Measurements from ENCODE around the gene GCNT1.
"Not testable (repeated sequence)": the region's sequence is repeated elsewhere in the genome, so short reads cannot be mapped to it uniquely, and the experiment has no call there.

GCNT1 gene

DNA sequence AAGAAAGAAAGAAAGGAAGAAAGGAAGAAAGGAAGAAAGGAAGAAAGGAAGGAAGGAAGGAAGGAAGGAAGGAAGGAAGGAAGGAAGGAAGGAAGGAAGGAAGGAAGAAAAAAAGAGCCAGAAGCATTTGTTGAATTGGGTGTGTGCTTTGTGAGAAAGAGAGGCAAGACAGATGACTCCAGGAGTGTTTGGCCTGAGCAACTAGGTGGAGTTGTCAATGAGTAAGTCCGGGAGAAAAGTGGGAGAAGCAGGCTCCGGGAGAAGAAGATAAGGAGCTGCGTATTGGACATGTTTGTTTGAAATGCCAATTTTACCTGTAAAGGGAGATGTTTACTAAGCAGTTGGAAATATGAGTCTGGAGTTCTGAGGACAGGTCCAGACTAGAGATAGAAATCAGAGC lies 15.1 kb upstream of the GCNT1 start:
- no peak for DNase-seq

DNA sequence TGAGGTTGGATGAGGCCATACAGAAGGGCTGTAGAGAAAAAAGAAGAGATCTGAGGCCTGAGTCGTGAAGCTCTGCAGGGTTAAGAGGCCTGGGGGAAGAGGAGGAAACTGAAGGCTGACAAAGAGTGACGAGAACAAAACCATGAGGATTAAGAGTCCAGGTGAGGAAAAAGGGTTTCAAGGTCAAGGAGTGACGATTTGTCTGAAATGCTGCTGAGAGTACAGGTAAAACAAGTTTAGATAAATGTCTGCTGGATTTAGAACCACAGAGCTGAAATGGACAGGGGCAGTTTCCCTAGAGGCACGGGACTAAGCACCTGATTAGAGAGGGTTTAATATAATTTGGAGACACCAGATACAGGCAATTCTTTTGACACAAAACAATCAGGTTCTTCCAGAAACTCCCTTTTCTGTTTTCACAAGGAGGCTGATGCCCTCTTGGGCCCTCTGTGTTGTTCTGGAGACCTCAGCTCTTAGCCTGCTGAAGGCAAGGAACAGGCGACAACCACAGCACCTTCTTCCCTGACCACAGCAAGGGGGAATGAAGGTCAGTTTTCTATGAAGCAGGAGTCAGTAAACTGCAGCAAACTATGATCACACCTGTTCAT lies 14.6 kb upstream of the GCNT1 start:
- no peak for DNase-seq

DNA sequence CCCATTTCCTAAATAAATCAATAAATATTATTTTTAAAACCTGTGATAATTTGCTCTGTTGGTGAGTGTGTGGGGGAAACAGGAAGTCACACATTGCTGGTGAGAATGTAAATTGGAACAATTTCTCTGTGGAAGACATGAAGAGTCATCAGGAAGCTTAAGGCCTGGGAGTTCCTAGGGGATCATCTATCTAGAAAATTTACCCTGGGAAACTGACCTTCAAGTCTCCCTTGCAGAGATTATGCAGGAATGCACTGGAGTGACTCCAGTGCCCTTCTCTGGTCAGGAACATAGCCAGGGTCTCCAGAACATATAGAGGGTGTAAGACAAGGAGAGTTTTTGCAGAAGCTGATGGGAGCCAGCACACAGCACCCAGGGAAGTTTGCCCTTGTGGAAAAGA lies 13.0 kb upstream of the GCNT1 start:
- DNase-seq = no peak

DNA sequence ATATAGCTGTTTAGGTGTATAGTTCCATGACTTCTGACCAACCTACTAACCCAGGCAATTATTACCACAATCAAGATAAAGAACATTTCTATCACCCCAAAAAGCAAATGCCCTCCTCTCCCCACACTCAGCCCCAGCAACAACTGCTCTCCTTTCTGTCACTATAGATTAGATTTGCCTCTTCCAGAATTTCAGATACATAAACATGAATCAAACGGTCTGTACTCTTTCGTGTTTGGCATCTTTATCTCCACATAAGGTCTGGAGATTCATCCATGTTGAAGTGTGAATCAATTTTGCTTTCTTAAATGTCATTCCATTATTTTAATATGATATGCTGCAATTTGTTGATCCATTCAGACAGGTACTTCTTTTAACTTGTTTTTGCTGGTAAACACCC lies 10.5 kb upstream of the GCNT1 start:
- DNase-seq = no peak

DNA sequence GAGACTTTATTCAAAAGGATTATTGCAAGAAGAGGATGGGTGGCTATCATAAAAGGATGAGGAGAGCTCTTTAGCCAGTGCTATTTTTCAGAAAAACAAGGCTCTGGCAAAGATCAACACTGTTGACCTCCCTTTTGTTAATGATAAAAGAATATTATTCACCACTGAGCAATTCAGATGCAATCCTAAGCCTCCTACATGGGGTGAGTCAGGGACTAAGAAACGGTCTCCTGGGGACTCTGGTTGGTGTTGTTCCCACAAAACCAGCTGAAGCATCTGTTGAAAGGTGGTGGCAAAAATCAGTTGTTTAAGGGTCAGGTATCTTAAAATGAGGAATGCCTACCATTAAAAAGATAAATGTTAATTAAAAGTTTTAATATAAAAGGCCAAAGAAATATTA lies 7.7 kb upstream of the GCNT1 start:
- DNase-seq = no peak

DNA sequence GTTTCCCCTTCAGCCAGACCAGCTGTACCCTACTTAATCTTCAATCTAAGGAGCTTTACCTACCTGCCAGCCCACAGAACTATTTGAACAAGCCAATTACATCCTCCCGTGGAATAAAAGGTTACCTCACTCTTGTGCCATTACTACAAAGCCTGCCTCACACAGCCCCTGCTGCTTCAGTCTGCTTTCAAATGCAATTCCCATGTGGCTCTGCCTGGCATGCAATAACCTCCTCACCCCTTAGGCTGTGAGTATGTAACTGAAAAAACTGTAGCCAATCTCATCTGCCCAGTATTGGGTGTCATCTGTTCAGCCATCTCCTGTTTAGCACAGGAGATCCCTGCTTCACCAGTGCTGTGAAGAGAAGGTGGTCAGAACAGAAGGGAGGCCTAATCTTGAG lies 6.1 kb upstream of the GCNT1 start:
- DNase-seq = no peak

DNA sequence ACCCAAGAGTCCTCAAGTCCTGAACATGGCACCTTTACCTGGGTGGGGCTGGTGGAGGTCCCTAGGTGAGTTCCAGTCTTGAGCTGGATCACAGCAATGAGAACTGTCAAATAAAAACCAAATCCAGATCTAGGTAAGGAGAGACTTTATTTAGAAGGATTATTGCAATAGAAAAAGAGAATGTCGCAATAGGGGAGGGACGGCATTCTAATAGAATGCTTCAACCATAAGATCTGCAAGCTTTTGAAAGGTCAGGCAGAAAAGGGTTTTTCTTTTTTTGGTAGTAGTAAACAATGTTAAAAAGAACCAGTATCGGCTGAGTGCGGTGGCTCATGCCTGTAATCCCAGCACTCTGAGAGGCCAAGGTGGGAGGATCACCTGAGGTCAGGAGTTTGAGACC lies 5.2 kb upstream of the GCNT1 start:
- DNase-seq = no peak

DNA sequence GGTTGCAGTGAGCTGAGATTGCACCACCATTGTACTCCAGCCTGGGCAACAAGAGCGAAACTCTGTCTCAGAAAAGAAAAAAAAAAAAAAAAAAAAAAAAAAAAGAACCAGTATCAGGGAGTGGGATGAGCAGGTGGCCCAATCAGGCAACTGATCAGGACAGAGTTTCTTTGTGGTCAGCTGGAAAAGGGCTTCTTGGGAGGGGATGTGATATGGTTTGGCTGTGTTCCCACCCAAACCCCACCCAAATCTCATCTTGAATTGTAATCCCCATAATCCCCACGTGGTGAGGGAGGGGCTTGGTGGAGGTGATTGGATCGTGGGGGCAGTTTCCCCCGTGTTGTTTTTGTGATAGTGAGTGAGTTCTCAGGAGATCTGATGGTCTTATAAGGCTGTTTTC lies 4.7 kb upstream of the GCNT1 start:
- DNase-seq = no peak

DNA sequence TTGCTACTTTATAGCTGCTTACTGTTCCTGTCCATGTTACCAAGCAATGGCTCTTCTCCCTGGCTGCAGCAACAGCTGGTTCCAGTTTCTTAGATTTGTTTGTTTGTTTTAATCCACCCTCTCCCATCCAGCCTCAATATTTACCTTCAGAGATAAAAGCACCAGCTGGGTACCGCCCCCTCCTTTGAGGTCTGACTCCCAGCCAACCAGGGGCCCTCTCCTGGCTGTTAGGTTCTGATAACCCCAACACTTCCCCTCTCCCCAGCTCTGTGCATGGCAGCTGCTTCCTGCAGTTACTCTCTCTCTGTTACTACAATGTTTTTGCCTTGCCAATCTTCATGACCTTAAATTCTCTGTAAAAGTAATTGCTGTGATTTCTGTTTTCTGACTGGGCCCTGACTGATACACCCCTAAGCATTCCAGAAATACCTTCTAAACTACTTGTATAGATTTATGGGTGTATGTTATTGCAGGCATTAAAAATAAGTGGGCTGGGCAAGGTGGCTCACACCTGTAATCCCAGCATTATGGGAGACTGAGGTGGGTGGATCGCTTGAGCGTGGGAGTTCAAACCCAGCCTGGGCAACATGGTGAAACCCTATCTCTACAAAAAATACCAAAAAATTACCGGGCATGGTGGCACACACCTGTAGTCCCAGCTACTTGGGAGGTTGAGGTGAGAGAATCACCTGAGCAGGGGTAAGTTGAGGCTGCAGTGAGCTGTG lies 2.6 kb upstream of the GCNT1 start:
- no peak for DNase-seq

DNA sequence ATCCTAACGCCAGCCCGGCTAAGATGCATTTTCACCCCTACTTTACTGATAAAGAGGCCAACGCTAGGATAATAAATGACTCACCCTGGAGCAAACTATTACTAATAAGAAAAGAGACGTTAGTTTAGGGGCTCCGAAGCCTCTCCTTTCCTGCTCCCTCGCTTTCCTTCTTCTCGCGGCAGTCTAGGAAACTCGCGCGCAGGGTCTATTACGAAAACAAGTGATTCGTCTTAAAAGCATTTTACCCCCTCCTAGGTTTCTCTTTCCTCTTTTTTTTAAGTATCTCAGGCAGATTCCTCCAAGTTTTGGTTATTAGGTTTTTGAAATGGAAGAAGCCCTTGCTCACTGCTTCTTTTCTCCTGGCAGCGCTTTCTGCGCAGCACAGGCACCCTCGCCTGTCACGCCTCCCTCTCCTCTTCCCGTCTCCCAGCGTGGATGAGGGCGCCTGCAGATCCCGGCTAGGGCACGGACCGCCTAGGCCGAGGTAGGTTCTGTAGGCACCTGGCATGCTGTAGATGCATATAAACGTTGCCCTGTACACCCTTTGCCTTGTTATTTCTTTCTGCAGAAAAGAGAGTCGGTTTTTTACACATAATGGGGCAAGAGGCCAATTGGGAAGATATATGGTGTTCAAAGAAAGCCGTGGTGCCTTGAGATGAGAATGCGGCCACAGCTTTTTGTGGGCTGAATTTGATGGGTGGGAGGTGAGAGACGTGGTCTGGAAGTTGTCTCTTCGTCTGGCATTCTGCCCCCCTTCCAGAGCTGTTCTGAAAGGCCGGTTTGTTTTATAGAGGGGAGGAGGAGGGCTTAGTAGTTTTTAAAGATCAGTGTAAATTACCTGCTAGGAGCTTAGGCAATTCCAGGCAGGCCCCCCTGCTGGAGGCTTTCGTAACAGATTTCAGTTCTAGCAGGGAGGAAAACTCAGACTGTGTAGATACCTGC lies 983 bp downstream of the GCNT1 start:
- DNase-seq = peak in 15 of 56 donors; percentile 1 to 37 (median 8)

DNA sequence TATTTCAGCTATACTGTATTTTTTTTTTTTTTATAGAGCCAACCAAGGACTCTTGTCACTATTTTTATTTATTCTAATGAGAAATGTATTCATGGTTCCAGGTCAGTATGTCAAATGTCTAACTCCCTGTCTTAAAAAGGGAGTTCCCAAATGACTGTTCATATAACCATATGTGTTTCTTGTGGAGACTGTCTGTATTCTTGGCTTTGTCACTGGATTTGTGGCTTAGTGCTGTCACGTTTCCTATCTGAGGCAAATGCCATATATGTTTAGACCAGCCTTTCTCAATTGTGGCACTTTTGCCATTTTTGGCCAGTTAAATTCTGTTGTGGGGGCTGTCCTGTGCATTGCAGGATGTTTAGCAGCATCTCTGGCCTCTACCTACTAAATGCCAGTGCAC lies 3.1 kb downstream of the GCNT1 start:
- DNase-seq = no peak

DNA sequence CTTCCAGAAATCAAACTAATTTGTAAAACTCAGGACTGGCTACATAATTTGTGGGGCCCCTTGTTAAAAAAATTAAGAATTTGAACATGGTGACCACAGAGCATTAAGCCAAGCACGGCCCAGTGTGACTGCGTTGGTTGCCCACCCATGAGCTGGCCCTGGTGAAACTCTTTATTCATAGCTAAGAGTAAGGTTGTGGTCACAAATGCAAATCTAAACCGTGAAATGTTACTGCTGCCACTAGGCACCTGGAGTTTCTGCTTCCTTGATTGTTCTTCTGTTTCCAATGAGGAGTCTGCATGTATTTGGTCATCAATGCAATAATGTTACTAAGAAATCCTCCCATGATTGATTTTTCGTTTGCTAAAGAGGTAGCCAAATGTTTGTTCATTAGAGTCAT lies 4.2 kb downstream of the GCNT1 start:
- no peak for DNase-seq

DNA sequence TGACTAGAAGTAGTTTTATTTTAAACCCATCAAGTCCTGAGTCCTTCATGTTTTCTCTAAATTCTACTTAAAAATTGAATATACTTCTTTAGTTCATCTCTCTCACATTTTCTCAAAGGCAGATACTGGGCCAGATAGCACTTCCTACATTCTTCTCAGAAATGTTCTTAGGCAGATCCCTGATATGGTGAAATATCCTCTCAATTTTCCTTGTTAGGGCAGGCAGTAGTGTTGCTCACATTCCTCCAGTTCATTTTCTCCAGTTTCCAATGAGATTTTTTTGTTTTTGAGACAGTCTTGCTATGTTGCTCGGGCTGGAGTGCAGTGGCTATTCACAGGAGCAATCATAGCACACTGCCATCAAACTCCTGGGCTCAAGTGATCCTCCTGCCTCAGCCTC lies 5.7 kb downstream of the GCNT1 start:
- no peak for DNase-seq

DNA sequence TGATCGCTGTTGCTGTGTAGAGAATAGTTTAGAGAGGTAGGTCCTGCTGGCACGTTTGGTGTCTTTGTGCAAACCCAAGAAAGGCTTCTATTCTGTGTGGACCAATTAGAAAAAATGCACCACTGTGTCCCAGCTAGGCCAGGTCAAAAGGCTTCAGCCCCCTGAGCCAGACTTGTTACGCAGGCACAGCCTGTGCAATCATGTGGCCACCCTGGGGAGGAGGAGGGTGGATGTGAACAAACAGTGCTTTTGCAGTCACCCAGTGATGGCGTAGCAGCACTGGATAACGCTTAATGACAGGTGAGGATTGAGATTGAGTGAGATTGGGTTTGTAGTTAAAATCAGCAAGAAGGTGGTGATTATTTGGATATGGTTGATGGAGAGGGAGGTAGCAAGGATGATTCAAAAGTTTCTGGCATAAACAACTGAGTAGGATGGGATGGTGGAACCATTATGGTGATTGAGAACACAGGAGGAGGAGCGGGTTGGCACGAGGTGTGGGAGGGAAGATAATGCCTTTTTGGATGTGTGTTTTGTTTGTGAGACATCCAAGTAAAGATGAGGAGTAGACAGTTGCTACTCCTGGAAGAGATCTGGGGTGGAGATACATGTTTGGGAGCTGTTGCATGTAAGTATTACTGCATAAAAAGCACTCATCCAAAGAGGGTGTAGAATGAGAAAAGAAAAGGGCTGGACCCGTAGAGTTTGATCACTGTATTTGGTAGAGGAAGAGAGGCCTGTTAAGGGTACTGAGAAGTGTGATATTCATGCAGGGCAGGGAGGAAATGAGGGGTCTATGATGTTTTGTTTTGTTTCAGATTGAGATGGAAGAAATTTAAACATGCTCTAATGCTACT lies 6.7 kb downstream of the GCNT1 start:
- DNase-seq = no peak

DNA sequence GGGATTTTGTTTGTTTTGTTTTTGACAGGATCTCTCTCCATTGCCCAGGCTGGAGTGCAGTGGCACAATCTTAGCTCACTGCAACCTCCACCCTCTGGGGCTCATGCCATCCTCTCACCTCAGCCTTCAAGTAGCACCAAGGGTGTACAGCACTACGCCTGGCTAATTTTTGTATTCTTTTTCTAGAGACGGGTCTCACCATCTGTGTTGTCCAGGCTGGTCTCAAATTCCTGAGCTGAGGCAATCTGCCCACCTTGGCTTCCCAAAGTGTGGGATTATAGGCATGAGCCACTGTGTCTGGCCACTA lies 7.3 kb downstream of the GCNT1 start:
- no peak for DNase-seq

DNA sequence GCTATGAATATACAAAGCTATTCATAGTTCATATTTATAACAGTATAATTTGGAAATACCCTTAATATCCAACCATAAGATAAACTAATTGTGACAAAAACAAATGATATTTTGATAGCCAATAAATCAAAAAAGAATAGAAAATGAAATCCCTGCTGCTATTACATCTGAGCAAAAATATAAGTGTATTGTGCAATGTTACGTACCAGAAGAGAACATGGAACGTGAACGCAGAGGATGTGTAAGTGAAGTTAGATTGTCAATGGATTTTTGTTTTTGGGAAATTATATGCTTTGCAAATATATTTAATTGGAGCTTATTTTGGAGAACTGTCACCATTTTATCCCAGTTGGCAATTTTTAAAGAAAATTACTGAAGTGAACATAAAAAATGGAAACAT lies 15.4 kb downstream of the GCNT1 start:
- DNase-seq = no peak

DNA sequence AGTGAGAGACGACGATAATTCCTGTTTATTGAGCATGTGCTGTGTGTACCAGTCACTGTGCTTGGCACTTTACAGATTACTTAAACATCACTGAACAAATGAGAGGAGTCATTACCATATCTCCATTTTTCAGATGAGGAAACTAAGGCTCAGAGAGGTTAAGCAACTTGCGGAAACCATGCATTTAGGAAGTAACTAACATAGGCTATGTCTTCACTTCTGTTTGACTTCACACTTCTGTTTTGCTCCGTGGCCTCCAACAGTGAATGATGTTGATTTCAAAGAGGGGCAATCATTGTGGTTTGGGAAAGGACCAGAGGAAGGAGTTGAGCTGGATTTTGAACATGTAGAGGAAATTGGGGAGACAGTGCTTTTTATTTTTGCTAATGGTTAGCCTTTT lies 16.7 kb downstream of the GCNT1 start:
- DNase-seq = no peak

DNA sequence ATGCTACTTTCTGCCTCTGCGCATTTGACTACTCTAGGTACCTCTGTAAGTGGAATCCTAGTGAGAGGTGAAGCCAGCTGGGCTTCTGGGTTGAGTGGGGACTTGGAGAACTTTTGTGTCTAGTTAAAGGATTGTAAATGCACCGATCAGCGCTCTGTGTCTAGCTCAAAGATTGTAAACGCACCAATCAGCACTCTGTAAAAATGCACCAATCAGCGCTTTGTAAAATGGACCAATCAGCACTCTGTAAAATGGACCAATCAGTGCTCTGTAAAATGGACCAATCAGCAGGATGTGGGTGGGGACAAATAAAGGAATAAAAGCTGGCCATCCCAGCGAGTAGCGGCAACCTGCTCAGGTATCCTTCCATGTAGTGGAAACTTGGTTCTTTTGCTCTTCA lies 18.8 kb downstream of the GCNT1 start:
- not testable (repeated sequence) for DNase-seq

DNA sequence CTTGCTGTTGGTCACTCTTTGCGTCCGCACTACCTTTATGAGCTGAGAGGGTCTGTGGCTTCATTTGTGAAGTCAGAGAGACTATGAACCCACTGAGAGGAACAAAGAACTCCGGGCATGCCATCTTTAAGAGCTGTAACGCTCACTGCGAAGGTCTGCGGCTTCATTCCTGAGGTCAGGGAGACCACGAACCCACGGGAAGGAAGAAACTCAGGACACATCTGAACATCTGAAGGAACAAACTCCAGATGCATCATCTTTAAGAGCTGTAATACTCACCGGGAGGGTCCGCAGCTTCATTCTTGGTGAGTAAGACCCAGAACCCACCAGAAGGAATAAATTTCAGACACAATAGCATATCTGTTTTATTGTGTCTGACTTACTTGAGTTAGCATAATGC lies 19.2 kb downstream of the GCNT1 start:
- no peak for DNase-seq

DNA sequence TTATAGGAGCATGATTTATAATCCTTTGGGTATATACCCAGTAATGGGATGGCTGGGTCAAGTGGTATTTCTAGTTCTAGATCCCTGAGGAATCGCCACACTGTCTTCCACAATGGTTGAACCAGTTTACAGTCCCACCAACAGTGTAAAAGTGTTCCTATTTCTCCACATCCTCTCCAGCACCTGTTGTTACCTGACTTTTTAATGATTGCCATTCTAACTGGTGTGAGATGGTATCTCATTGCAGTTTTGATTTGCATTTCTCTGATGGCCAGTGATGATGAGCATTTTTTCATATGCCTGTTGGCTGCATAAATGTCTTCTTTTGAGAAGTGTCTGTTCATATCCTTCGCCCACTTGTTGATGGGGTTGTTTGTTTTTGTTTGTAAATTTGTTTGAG lies 20.4 kb downstream of the GCNT1 start:
- DNase-seq = not testable (repeated sequence)

DNA sequence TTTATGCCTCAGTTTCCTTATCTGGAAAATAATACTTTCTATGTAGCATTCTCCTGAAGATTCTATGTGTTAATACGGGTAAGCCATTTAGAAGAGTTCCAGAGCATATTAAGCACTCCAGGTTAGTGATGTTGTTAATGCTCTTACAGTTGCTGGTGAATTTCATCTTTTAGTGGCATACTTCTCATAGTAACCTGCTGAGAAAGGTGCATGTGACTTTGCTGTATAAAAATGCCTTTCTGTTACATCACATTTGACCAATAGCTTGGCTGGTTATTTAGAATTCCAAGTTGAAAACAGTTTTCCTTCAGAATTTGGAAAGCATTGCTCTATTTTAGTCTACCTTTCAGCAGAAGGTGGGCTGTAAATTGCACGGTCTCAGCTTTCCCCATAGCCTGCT lies 27.2 kb downstream of the GCNT1 start:
- no peak for DNase-seq

Measured in amygdala (tissue), 56 donors.